Endothelial cell of umbilical vein (primary cell): ENCODE measurements around the gene OR2V1.
A peak's percentile ranks its signal among the peaks of the same experiment; 100 is the strongest.
"Not testable (repeated sequence)": the region's sequence is repeated elsewhere in the genome, so short reads cannot be mapped to it uniquely, and the experiment has no call there.

ENCODE experiments used
- CTCF ChIP-seq, 2 donors: IDR thresholded peaks; 1 replicate in 1 of 2; 2 replicates in 1 of 2; pipeline ENCODE4 v1.5.1; 2011; ENCODE audit warnings: low read length in 2 of 2, mild to moderate bottlenecking in 2 of 2, moderate library complexity in 2 of 2, control low read depth in 1 of 2, inconsistent platforms in 1 of 2, low read depth in 1 of 2; ENCODE audit not compliant: insufficient read depth in 1 of 2; ENCODE audit errors: extremely low read depth in 1 of 2
- EZH2 ChIP-seq: IDR thresholded peaks from 2 replicates; pipeline ENCODE4 v1.6.1; 2012; ENCODE audit warnings: borderline replicate concordance, low read depth, mild to moderate bottlenecking, moderate library complexity, low read length, inconsistent platforms; ENCODE audit not compliant: severe bottlenecking
- FOS ChIP-seq: IDR thresholded peaks from 2 replicates; pipeline ENCODE4 v1.6.1; 2011; ENCODE audit warnings: mild to moderate bottlenecking, low read length, moderate library complexity, borderline replicate concordance; ENCODE audit not compliant: insufficient read depth
- MYC ChIP-seq: IDR thresholded peaks from one replicate; pipeline ENCODE4 v1.6.1; 2011; ENCODE audit warnings: mild to moderate bottlenecking, low read depth, low read length
- POLR2A ChIP-seq: IDR thresholded peaks from 2 replicates; pipeline ENCODE4 v1.6.1; 2012; ENCODE audit warnings: low read depth, mild to moderate bottlenecking, control low read depth, low read length
- POLR2AphosphoS5 ChIP-seq: IDR thresholded peaks from 2 replicates; pipeline ENCODE4 v1.6.1; 2012; ENCODE audit warnings: low read depth, mild to moderate bottlenecking, control low read depth, low read length, moderate library complexity; ENCODE audit not compliant: insufficient read depth

- TF ChIP-seq POLR2A; CTCF (IDR thresholded peaks at IDR 0.05; ENCODE audit: extremely low read depth in 1 of 2, insufficient read depth in 1 of 2, low read depth in 1 of 2, low read length in 2 of 2); MYC; FOS; POLR2AphosphoS5: not testable (repeated sequence)
- peak; percentile 74 for TF ChIP-seq EZH2
These were observed 38.7 kb upstream of the OR2V1 start for GRCh38 chr5:181169459-181170236.
